H1 (cell line): ENCODE data around the gene TRPT1. TPM values are rescaled to one million over a fixed set of nuclear protein-coding genes. Genes with fewer than 3 reads are reported as not detected.

ENCODE experiments used
- CTCF ChIA-PET: fragments of 300-600 bp; sonication (Branson Sonifier 250); formaldehyde crosslinking; loops from one replicate; lab custom pipeline; 2021; ENCODE audit not compliant: partially characterized antibody; lab: Charles Lee
- POLR2A ChIA-PET: fragments of 300-600 bp; sonication (Branson Sonifier 250); formaldehyde crosslinking; loops from one replicate; lab custom pipeline; 2021; ENCODE audit warnings: inconsistent platforms; ENCODE audit not compliant: partially characterized antibody; lab: Charles Lee
- DNase-seq, 2 experiments: peaks; one replicate each; pipeline versions ENCODE4 v3.0.0 to v3.0.0-alpha.2; 2010 to 2022; ENCODE audit warnings: low spot score in 2 of 2, low read depth in 1 of 2, mixed read lengths in 1 of 2
- FAIRE-seq: peaks from 2 replicates; lab custom pipeline; 2011; peaks lifted over from hg19 to GRCh38; lab: Jason Lieb, UNC
- H2AFZ ChIP-seq: 2 replicates; pipeline ENCODE4 v1.8.1; 2012; ENCODE audit warnings: low read length, inconsistent platforms
- H2AK5ac ChIP-seq: 2 replicates; pipeline ENCODE4 v1.6.1; 2013; ENCODE audit warnings: low read depth, low read length
- H2BK120ac ChIP-seq: replicated peaks from 2 replicates; pipeline ENCODE3; 2013; ENCODE audit warnings: low read depth, low read length, inconsistent platforms
- H2BK12ac ChIP-seq: 2 replicates; pipeline ENCODE4 v1.6.1; 2013; ENCODE audit warnings: low read depth, low read length
- H2BK15ac ChIP-seq: 2 replicates; pipeline ENCODE4 v1.6.1; 2013; ENCODE audit warnings: low read length
- H2BK20ac ChIP-seq: 2 replicates; pipeline ENCODE4 v1.6.1; 2013; ENCODE audit warnings: low read length
- H2BK5ac ChIP-seq: 2 replicates; pipeline ENCODE4 v1.6.1; 2013; ENCODE audit warnings: low read depth, low read length
- H3K14ac ChIP-seq: 2 replicates; pipeline ENCODE4 v1.6.1; 2013; ENCODE audit warnings: inconsistent platforms; ENCODE audit not compliant: insufficient read length
- H3K18ac ChIP-seq: 2 replicates; pipeline ENCODE4 v1.6.1; 2013; ENCODE audit warnings: low read length; ENCODE audit errors: extremely low read depth
- H3K23ac ChIP-seq: 2 replicates; pipeline ENCODE4 v1.6.1; 2013; ENCODE audit warnings: inconsistent platforms; ENCODE audit not compliant: insufficient read length
- H3K23me2 ChIP-seq: 2 replicates; pipeline ENCODE4 v1.6.1; 2013; ENCODE audit warnings: low read depth, low read length
- H3K27ac ChIP-seq: 2 replicates; pipeline ENCODE4 v1.6.1; 2011; ENCODE audit warnings: low read depth, low read length, inconsistent platforms
- H3K27me3 ChIP-seq, 4 experiments: replicated peaks in 1 of 4; 1 replicate in 1 of 4; 2 replicates in 3 of 4; pipeline versions ENCODE4 v1.6.1 to v1.8.1; 2011 to 2013; ENCODE audit warnings: low read length in 3 of 4, mild to moderate bottlenecking in 3 of 4, inconsistent platforms in 2 of 4, mixed read lengths in 2 of 4, moderate library complexity in 1 of 4; ENCODE audit not compliant: control insufficient read depth in 3 of 4, insufficient read depth in 3 of 4; ENCODE audit errors: extremely low read depth in 1 of 4
- H3K36me3 ChIP-seq, 4 experiments: 2 replicates each; pipeline versions ENCODE4 v1.6.1 to v1.8.1; 2011 to 2013; ENCODE audit warnings: mild to moderate bottlenecking in 4 of 4, low read length in 3 of 4, moderate library complexity in 2 of 4, control low read depth in 1 of 4, inconsistent platforms in 1 of 4; ENCODE audit not compliant: insufficient read depth in 4 of 4, control insufficient read depth in 2 of 4
- H3K4ac ChIP-seq: replicated peaks from 2 replicates; pipeline ENCODE3; 2013; ENCODE audit warnings: low read length, low read depth, mixed read lengths, inconsistent platforms; ENCODE audit not compliant: insufficient read length
- H3K4me1 ChIP-seq, 4 experiments: replicated peaks in 1 of 4; 1 replicate in 1 of 4; 2 replicates in 3 of 4; pipeline versions ENCODE4 v1.6.1 to v1.8.1; 2011 to 2013; ENCODE audit warnings: low read length in 3 of 4, inconsistent platforms in 2 of 4, mixed read lengths in 1 of 4; ENCODE audit not compliant: insufficient read depth in 4 of 4, control insufficient read depth in 3 of 4
- H3K4me2 ChIP-seq, 2 experiments: 2 replicates each; pipeline versions ENCODE4 v1.6.1 to v1.8.1; 2011 to 2013; ENCODE audit warnings: low read depth in 2 of 2, low read length in 2 of 2, control low read depth in 1 of 2, inconsistent platforms in 1 of 2, mild to moderate bottlenecking in 1 of 2; ENCODE audit not compliant: insufficient read depth in 1 of 2
- H3K4me3 ChIP-seq, 4 experiments: fragments of 200-600, 300-600 bp in 1 of 4; sonication (generic), shearing (Covaris generic), sonication (Bioruptor Twin) in 1 of 4; 2 replicates each; pipeline versions ENCODE4 v1.5.1 to v1.8.1; 2011 to 2016; ENCODE audit warnings: low read length in 4 of 4, low read depth in 3 of 4, control low read depth in 2 of 4, inconsistent platforms in 2 of 4, mild to moderate bottlenecking in 2 of 4, mixed read lengths in 1 of 4, moderate library complexity in 1 of 4; ENCODE audit not compliant: insufficient read depth in 2 of 4; ENCODE audit errors: extremely low read depth in 1 of 4
- H3K56ac ChIP-seq: replicated peaks from 2 replicates; pipeline ENCODE3; 2013; ENCODE audit warnings: low read depth, mild to moderate bottlenecking, mixed read lengths, low read length, inconsistent platforms; ENCODE audit not compliant: insufficient read length
- H3K79me1 ChIP-seq: 2 replicates; pipeline ENCODE4 v1.6.1; 2013; ENCODE audit warnings: low read depth, low read length, control low read depth
- H3K79me2 ChIP-seq, 2 experiments: 2 replicates each; pipeline versions ENCODE4 v1.6.1 to v1.8.1; 2012 to 2013; ENCODE audit warnings: low read length in 2 of 2, mild to moderate bottlenecking in 2 of 2, inconsistent platforms in 1 of 2; ENCODE audit not compliant: insufficient read depth in 2 of 2, control insufficient read depth in 1 of 2
- H3K9ac ChIP-seq, 4 experiments: replicated peaks in 1 of 4; 1 replicate in 1 of 4; 2 replicates in 3 of 4; pipeline versions ENCODE4 v1.6.1 to v1.8.1; 2011 to 2013; ENCODE audit warnings: low read depth in 3 of 4, low read length in 3 of 4, control low read depth in 2 of 4, mild to moderate bottlenecking in 2 of 4, moderate library complexity in 2 of 4, inconsistent platforms in 1 of 4; ENCODE audit errors: extremely low read depth in 1 of 4
- H3K9me3 ChIP-seq, 2 experiments: 2 replicates each; pipeline versions ENCODE4 v1.6.1 to v1.8.1; 2012 to 2013; ENCODE audit warnings: mild to moderate bottlenecking in 2 of 2, moderate library complexity in 2 of 2, control low read depth in 1 of 2, inconsistent platforms in 1 of 2, low read depth in 1 of 2, low read length in 1 of 2, mixed read lengths in 1 of 2; ENCODE audit not compliant: insufficient read depth in 2 of 2
- H4K20me1 ChIP-seq, 2 experiments: replicated peaks in 1 of 2; 2 replicates each; pipeline versions ENCODE3 to v1.8.1; 2011 to 2013; ENCODE audit warnings: inconsistent platforms in 2 of 2, low read length in 2 of 2, mild to moderate bottlenecking in 1 of 2; ENCODE audit not compliant: insufficient read depth in 2 of 2, control insufficient read depth in 1 of 2
- H4K5ac ChIP-seq: 2 replicates; pipeline ENCODE4 v1.6.1; 2013; ENCODE audit warnings: low read length, low read depth, mixed read lengths, inconsistent platforms; ENCODE audit not compliant: insufficient read length
- H4K8ac ChIP-seq: 2 replicates; pipeline ENCODE4 v1.8.0; 2013; ENCODE audit warnings: mild to moderate bottlenecking, moderate library complexity, low read length, inconsistent platforms; ENCODE audit not compliant: insufficient read depth; ENCODE audit errors: extremely low read depth
- H4K91ac ChIP-seq: replicated peaks from 2 replicates; pipeline ENCODE3; 2013; ENCODE audit warnings: low read length, mixed read lengths, inconsistent platforms; ENCODE audit not compliant: insufficient read length
- BACH1 ChIP-seq: IDR thresholded peaks from 2 replicates; pipeline ENCODE4 v1.6.1; 2012; ENCODE audit warnings: low read length, improper control_type of control experiment
- CBX5 ChIP-seq: fragments of 300-800, 300-1000 bp; sonication (generic); IDR thresholded peaks from 2 replicates; pipeline ENCODE4 v1.7.1; 2016; ENCODE audit warnings: antibody characterized with exemption, low read length, low read depth
- POLR2A ChIP-seq, 2 experiments: IDR thresholded peaks; 1 replicate in 1 of 2; 2 replicates in 1 of 2; pipeline ENCODE4 v1.6.1; 2011; ENCODE audit warnings: low read depth in 2 of 2, low read length in 2 of 2, mild to moderate bottlenecking in 2 of 2; ENCODE audit errors: control extremely low read depth in 1 of 2
- WGBS, 2 experiments: shearing (Covaris generic) in 1 of 2; methylation state at CpG; one replicate each; pipeline versions ENCODE4 v1.1.6 to v1.1.7; 2013 to 2015; ENCODE audit warnings: low lambda C conversion rate in 2 of 2, mixed read lengths in 2 of 2, inconsistent platforms in 1 of 2, low coverage in 1 of 2, missing lambda C conversion rate in 1 of 2; ENCODE audit not compliant: insufficient replicate concordance in 2 of 2, insufficient coverage in 1 of 2, insufficient read length in 1 of 2; ENCODE audit errors: extremely low coverage in 1 of 2, missing lambda C conversion rate in 1 of 2; 5-methylcytosine and 5-hydroxymethylcytosine counted together
- polyA plus RNA-seq, 7 experiments: library from polyadenylated mRNA; depleted of rRNA in 3 of 7; stranded (reverse) in 5 of 7; unstranded in 2 of 7; fragments of >200 nt in 5 of 7; fragments of 200-250 nt in 2 of 7; gene quantifications; 1 replicate in 5 of 7; 2 replicates in 1 of 7; 4 replicates in 1 of 7; pipeline versions ENCODE4 v1.2.1 to v1.2.3, GENCODE V29; 2011 to 2013; ENCODE audit warnings: missing spikeins in 2 of 7, mixed read lengths in 2 of 7
- total RNA-seq: library from RNA; stranded (reverse); fragmentation: NEBNext Ultra II Directional; extraction: Animal tissue kit (Norgen Biotek cat#: 25700); gene quantifications from 2 replicates; pipeline ENCODE4 v1.2.1, GENCODE V29; 2021

Gene TRPT1
- total and polyA plus RNA-seq, 2 of the 8 experiments (the other 6 are each of a cell fraction or from before 2014, with no cell fraction given): 34.5 to 74.6 TPM

DNA sequence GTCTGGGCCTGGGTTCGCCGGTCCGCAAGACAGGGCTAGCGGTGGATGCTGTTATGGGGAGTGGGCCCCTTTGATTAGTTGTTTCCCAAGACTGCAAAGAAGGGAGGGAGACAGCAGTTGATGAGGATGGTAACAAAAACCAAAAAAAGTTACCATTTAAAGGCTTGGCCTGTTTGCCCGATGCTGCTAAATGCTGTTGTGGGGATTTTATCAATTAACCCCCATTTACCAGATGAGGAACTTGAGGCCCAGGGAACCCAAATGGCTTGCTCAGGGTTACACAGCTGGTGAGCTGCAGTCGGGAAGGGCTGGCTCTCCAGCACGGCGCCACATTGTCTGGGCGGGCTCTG is 3.4 kb downstream of the TRPT1 start:
- H3K56ac ChIP-seq: no peak overlapping the region
- no peak overlapping the region for H2BK15ac ChIP-seq
- H4K8ac ChIP-seq: no peak overlapping the region
- H2BK12ac ChIP-seq: no peak overlapping the region
- H3K4me1 ChIP-seq: peaks cover 0 to 18% (median 12%) of the 10 kb centered on the region in 4 experiments; a peak in 6 of 7 replicates
- no peak overlapping the region for H3K27ac ChIP-seq
- H3K23me2 ChIP-seq: peaks cover 10% of the 10 kb centered on the region; the same call in 1 of the 2 replicates
- H3K36me3 ChIP-seq: peaks cover 0 to 9% (median 5%) of the 10 kb centered on the region in 4 experiments; a peak in 4 of 8 replicates
- H3K18ac ChIP-seq: no peak overlapping the region
- no peak overlapping the region for H4K5ac ChIP-seq
- no peak overlapping the region for H3K23ac ChIP-seq
- no peak overlapping the region for H2BK5ac ChIP-seq
- H4K91ac ChIP-seq: no peak overlapping the region
- H3K9me3 ChIP-seq: no peaks in the 10 kb centered on the region
- no peak overlapping the region for H3K9ac ChIP-seq
- TF ChIP-seq BACH1 (no peak), POLR2A (IDR thresholded peaks at IDR 0.05; ENCODE audit: control extremely low read depth in 1 of 2, low read depth in 2 of 2, low read length in 2 of 2) (0 out of 3 replicates have a peak, but pooled peaks of 1 of the 2 experiments have one; percentile 50), CBX5 (no peak)
- no peaks in the 10 kb centered on the region for H3K79me1 ChIP-seq
- ChIA-PET POLR2A (interaction anchor here (2.1 to 14.1 kb wide), 4 partner anchors 12 to 45 kb away, joined by 6 to 253 read pairs (median 37); partner anchors contain the start of genes FERMT3, FKBP2, PPP1R14B and VEGFB), CTCF (interaction anchor here (1.2 to 6.5 kb wide), 6 partner anchors 9 to 434 kb away, joined by 3 to 64 read pairs (median 6); partner anchors contain the start of genes FERMT3 and PLCB3)
- H3K4me3 ChIP-seq: no peak overlapping the region
- no peak overlapping the region for H2BK120ac ChIP-seq
- H2AFZ ChIP-seq: no peak overlapping the region
- no peak overlapping the region for H3K4ac ChIP-seq
- FAIRE-seq (no peak), DNase-seq (no peak)
- no peak overlapping the region for H2BK20ac ChIP-seq
- WGBS, 2 experiments: 93% methylated on average over 9 of the region's 9 CpGs; no CpG with 5 or more reads in 1 of the 2 experiments
- no peak overlapping the region for H3K14ac ChIP-seq
- H3K27me3 ChIP-seq: no peaks in the 10 kb centered on the region
- peaks cover 2 to 13% of the 10 kb centered on the region in 2 experiments for H4K20me1 ChIP-seq
- H3K4me2 ChIP-seq: no peak overlapping the region
- H2AK5ac ChIP-seq: no peak overlapping the region
- H3K79me2 ChIP-seq: no peaks in the 10 kb centered on the region
